Spleen (tissue), 7 donors: ENCODE measurements around the gene PDE1C.

Experiments used
- CTCF ChIP-seq, 11 experiments: fragments of 200-600 bp in 7 of 11; fragments of 450-650 bp in 4 of 11; sonication (generic) in 4 of 11; IDR thresholded peaks in 8 of 11; conservative IDR thresholded peaks in 3 of 11; 1 replicate in 7 of 11; 2 replicates in 4 of 11; pipeline versions ENCODE4 v1.4.0 to v1.8.0; 2016 to 2021; ENCODE audit warnings: antibody characterized with exemption in 11 of 11, inconsistent platforms in 4 of 11, mild to moderate bottlenecking in 1 of 11
- POLR2A ChIP-seq, 3 donors: fragments of 450-650 bp; IDR thresholded peaks; one replicate each; pipeline ENCODE4 v1.5.1; 2017; ENCODE audit warnings: antibody characterized with exemption in 3 of 3, mild to moderate bottlenecking in 1 of 3
- donor health status: DM: no; HTN: no; CAD: no; lungs with moderate emphysema.
- donor health status: DM: no; HTN: no; CAD: no.
- donor health status: DM: no; HTN: no; CAD: no.

DNA sequence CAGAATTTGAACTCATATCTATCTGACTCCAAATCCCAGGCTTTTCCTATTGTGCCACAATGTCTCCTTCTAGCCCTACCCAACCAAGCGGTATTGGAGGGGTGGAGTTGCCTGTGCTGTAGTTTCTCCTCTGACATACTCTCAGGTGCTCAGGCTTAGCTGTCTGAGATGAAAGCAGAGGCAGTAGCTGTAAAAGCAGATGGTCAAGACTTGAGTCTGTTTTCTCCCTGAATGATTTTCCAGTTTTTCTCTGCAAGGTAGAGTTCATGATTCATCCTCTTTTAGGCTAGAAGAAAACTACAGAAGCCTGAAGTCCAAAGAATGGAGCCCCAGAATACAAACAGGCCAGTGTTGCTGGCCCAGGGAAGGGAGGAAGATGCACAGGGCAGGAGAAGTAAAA, 130.0 kb downstream of the PDE1C start:
- TF ChIP-seq CTCF (IDR thresholded peaks at IDR 0.05 in 8 of 11, conservative IDR thresholded peaks at IDR 0.05 in 3 of 11) (no peak), POLR2A (IDR thresholded peaks at IDR 0.05) (no peak)
